22Rv1 (cell line): ENCODE measurements around the gene SNX24.

Experiments used
- H3K27ac ChIP-seq: fragments of 450-650 bp; 2 replicates; pipeline ENCODE4 v1.5.1; 2017
- ZFX ChIP-seq: fragments of 450-650 bp; IDR thresholded peaks from 2 replicates; pipeline ENCODE4 v1.6.1; 2017; ENCODE audit warnings: antibody characterized with exemption, borderline replicate concordance
- TF ChIP-seq, protein P1 (sequence below): fragments of 450-650 bp; IDR thresholded peaks from 2 replicates; pipeline ENCODE4 v1.5.1; 2017; ENCODE audit warnings: mild to moderate bottlenecking

The SNX24 gene

DNA sequence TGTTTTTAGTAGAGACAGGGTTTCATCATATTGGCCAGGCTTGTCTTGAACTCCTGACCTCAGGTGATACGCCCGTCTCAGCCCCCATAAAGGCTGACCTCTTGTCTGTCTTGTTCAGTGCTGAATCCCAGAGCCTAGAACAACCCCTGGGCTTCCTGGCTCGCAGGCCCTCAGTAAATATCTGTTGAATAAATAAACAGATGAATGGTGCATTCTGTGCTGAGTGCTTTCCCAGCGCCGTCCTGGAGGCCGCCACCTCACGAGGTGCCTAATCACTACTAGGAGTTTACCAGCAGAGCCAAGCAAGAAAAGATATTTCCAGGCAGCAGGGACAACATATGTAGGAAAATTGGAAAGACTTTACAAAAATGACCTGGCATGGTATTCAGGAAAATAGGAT lies 88.5 kb downstream of the SNX24 start:
- TF ChIP-seq, protein P1, sequence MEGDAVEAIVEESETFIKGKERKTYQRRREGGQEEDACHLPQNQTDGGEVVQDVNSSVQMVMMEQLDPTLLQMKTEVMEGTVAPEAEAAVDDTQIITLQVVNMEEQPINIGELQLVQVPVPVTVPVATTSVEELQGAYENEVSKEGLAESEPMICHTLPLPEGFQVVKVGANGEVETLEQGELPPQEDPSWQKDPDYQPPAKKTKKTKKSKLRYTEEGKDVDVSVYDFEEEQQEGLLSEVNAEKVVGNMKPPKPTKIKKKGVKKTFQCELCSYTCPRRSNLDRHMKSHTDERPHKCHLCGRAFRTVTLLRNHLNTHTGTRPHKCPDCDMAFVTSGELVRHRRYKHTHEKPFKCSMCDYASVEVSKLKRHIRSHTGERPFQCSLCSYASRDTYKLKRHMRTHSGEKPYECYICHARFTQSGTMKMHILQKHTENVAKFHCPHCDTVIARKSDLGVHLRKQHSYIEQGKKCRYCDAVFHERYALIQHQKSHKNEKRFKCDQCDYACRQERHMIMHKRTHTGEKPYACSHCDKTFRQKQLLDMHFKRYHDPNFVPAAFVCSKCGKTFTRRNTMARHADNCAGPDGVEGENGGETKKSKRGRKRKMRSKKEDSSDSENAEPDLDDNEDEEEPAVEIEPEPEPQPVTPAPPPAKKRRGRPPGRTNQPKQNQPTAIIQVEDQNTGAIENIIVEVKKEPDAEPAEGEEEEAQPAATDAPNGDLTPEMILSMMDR = no peak

DNA sequence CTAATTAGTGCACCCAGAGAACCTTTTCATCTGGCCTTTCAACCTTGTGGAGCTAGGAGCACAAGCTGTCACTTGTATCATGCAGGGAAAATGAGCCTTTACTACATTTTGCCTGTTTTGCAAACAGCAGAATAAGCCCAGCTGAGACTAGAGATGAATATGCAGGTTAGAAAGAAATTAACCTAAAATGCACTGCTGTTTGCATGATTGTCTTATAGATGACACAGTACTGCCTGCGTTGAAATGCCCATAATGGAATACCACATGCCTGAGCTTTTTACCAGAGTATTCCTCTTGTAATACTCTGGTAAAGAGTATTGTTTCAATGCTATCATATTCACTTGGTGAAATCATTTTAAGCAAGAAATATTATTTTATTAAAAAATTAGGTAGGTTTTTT lies 90.7 kb downstream of the SNX24 start:
- no peak overlapping the region for H3K27ac ChIP-seq
- TF ChIP-seq ZFX = no peak
- TF ChIP-seq, protein P1 = no peak

More for the DNA sequence above, 88.5 kb downstream of the SNX24 start:
- no peak overlapping the region for H3K27ac ChIP-seq

DNA sequence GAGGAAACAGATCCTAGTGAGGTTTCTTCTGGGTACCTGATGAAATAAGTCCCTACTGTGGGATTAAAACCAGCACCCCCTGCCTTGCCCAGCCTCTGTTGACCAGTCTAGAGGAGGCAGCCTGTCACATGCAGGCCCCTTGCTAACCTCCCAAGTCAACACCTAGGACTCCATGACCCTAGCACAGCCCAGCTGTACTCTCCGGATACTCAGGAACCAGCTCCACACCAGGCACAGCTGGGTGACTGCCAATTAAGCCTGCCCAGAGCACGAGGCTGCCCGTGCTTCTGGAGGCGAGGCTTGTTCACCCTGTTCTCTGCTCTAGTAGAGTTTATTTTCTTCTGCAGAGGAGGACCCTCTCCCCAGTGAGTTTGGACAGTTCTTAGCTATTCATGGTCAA lies 92.5 kb downstream of the SNX24 start:
- TF ChIP-seq, protein P1 = no peak
- TF ChIP-seq ZFX = no peak
- no peak overlapping the region for H3K27ac ChIP-seq

GRCh38 chr5:122940890-122941289 lies 95.5 kb downstream of the SNX24 start:
- no peak for TF ChIP-seq ZFX
- TF ChIP-seq, protein P1 = no peak
- no peak overlapping the region for H3K27ac ChIP-seq

- no peak overlapping the region for H3K27ac ChIP-seq
- TF ChIP-seq, protein P1 = no peak
- TF ChIP-seq ZFX = no peak
These were observed 96.3 kb downstream of the SNX24 start for GRCh38 chr5:122941737-122942136.

DNA sequence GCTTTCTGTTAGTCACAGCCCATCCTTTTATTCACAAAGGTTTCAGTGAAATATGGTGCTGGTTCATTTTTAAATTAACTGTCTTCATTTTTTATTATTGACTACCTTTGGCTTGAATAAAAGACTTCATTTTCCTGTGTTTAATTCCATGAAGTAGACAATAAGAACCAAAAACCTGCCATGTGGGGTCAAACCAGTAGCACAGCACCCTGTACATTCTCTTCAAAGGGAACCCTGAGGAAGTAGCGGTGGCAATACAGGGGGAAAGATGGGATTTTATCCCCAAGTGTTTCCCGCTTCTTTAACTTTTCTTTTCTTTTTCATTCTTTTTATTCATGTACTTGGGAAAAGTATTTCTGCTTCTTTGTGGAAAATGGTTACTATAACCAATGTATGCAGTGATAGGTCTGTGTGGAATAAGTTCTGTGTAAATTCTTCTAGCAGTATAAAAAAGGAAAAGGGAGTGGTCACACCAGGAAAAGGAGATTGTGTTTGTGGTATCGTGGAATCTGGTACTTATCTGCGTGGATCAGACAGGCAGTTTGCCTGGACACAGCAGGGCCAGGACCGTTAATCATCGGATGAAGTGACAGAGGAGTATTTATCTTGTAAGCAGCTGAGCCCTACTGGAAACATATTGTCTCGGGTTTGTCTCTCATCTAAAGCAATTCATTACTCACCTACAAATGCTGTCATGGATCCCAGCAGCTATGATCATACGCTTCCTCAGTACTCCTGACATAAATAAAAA lies 96.9 kb downstream of the SNX24 start:
- no peak for TF ChIP-seq ZFX
- TF ChIP-seq, protein P1 = no peak
- H3K27ac ChIP-seq = no peak overlapping the region

DNA sequence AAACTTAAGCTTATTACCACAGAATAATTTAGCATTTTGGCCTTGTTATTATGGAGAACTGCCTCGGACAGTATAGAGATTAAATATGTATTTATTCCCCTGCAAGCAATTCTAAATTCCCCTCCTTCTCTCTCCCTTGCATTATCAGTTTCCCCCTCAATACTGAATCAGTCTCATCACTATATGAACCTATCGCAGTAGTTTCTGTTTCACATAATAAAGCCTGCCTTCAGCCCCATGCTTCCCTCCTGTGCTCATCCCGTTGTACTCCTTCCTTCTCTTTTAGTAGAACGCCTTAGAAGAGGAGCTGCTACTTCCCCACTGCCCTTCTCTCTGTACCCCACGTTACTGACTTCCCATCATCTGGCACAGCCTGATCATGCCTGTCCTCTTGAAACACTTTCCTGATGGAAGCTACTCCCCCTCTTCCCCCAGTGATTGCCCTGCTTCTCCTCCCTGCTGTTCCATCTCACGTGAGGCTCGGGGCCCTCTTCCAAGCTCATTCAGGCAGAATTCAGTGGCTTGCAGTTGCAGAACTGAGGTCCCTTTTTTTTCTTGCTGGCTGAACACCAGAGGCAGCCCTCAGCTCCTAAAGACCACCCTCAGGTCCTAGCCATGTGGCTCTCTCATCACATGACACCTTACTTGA lies 97.8 kb downstream of the SNX24 start:
- TF ChIP-seq, protein P1 = no peak
- TF ChIP-seq ZFX = no peak
- no peak overlapping the region for H3K27ac ChIP-seq
